ENCODE results near the gene MCF2.
"Not testable (repeated sequence)": the region's sequence is repeated elsewhere in the genome, so short reads cannot be mapped to it uniquely, and the experiment has no call there.

Gene MCF2

GRCh38 chrX:139692908-139693307 is 15.1 kb downstream of the MCF2 start:
- Histone ChIP-seq H3K27ac (ENCODE audit: low read depth, low read length) (no peak overlapping the region), H3K36me3 (ENCODE audit: control insufficient read depth, insufficient read depth, low read length) (no peaks in the 10 kb centered on the region), H3K9ac (ENCODE audit: low read length) (no peak overlapping the region), H3K27me3 (ENCODE audit: control insufficient read depth, insufficient read depth, low read length) (peaks cover 11% of the 10 kb centered on the region), H3K4me3 (ENCODE audit: low read length) (peak overlapping the region; percentile 38), H3K4me1 (ENCODE audit: control insufficient read depth, insufficient read depth, low read length) (no peaks in the 10 kb centered on the region)

GRCh38 chrX:139692506-139692849 is 15.5 kb downstream of the MCF2 start:
- Histone ChIP-seq H3K4me1 (ENCODE audit: control insufficient read depth, insufficient read depth, low read length) (no peaks in the 10 kb centered on the region), H3K36me3 (ENCODE audit: control insufficient read depth, insufficient read depth, low read length) (no peaks in the 10 kb centered on the region), H3K4me3 (ENCODE audit: low read length) (peak overlapping the region; percentile 38), H3K27me3 (ENCODE audit: control insufficient read depth, insufficient read depth, low read length) (peaks cover 11% of the 10 kb centered on the region), H3K9ac (ENCODE audit: low read length) (no peak overlapping the region), H3K27ac (ENCODE audit: low read depth, low read length) (no peak overlapping the region)

- H3K27ac ChIP-seq (ENCODE audit: low read depth, low read length), result no peak overlapping the region
- no peaks in the 10 kb centered on the region for H3K36me3 ChIP-seq (ENCODE audit: control insufficient read depth, insufficient read depth, low read length)
- peaks cover 11% of the 10 kb centered on the region for H3K27me3 ChIP-seq (ENCODE audit: control insufficient read depth, insufficient read depth, low read length)
- no peak overlapping the region for H3K9ac ChIP-seq (ENCODE audit: low read length)
- no peaks in the 10 kb centered on the region for H3K4me1 ChIP-seq (ENCODE audit: control insufficient read depth, insufficient read depth, low read length)
- peak overlapping the region; percentile 38 for H3K4me3 ChIP-seq (ENCODE audit: low read length)
Observed at GRCh38 chrX:139691843-139692505, 16.0 kb downstream of the MCF2 start.

- Histone ChIP-seq H3K36me3 (ENCODE audit: control insufficient read depth, insufficient read depth, low read length) (no peaks in the 10 kb centered on the region), H3K4me3 (ENCODE audit: low read length) (no peak overlapping the region), H3K27me3 (ENCODE audit: control insufficient read depth, insufficient read depth, low read length) (peaks cover 11% of the 10 kb centered on the region), H3K4me1 (ENCODE audit: control insufficient read depth, insufficient read depth, low read length) (no peaks in the 10 kb centered on the region), H3K9ac (ENCODE audit: low read length) (no peak overlapping the region), H3K27ac (ENCODE audit: low read depth, low read length) (no peak overlapping the region)
Observed at GRCh38 chrX:139691493-139691842, 16.5 kb downstream of the MCF2 start.

GRCh38 chrX:139685175-139685574 is 22.8 kb downstream of the MCF2 start:
- not testable (repeated sequence) for H3K27me3 ChIP-seq (ENCODE audit: control insufficient read depth, insufficient read depth, low read length); H3K9ac ChIP-seq (ENCODE audit: low read length); H3K27ac ChIP-seq (ENCODE audit: low read depth, low read length); H3K4me3 ChIP-seq (ENCODE audit: low read length); H3K4me1 ChIP-seq (ENCODE audit: control insufficient read depth, insufficient read depth, low read length); H3K36me3 ChIP-seq (ENCODE audit: control insufficient read depth, insufficient read depth, low read length)

GRCh38 chrX:139680356-139680755 is 27.6 kb downstream of the MCF2 start:
- no peaks in the 10 kb centered on the region for H3K4me1 ChIP-seq (ENCODE audit: control insufficient read depth, insufficient read depth, low read length)
- no peak overlapping the region for H3K27ac ChIP-seq (ENCODE audit: low read depth, low read length)
- H3K36me3 ChIP-seq (ENCODE audit: control insufficient read depth, insufficient read depth, low read length), result no peaks in the 10 kb centered on the region
- no peak overlapping the region for H3K4me3 ChIP-seq (ENCODE audit: low read length)
- H3K9ac ChIP-seq (ENCODE audit: low read length), result no peak overlapping the region
- H3K27me3 ChIP-seq (ENCODE audit: control insufficient read depth, insufficient read depth, low read length), result no peaks in the 10 kb centered on the region

- H3K9ac ChIP-seq (ENCODE audit: low read length), result no peak overlapping the region
- no peak overlapping the region for H3K4me3 ChIP-seq (ENCODE audit: low read length)
- H3K27ac ChIP-seq (ENCODE audit: low read depth, low read length), result no peak overlapping the region
- no peaks in the 10 kb centered on the region for H3K36me3 ChIP-seq (ENCODE audit: control insufficient read depth, insufficient read depth, low read length)
- H3K27me3 ChIP-seq (ENCODE audit: control insufficient read depth, insufficient read depth, low read length), result no peaks in the 10 kb centered on the region
- H3K4me1 ChIP-seq (ENCODE audit: control insufficient read depth, insufficient read depth, low read length), result no peaks in the 10 kb centered on the region
Observed at GRCh38 chrX:139647597-139647996, 60.4 kb downstream of the MCF2 start.

GRCh38 chrX:139642241-139642927 is 65.6 kb downstream of the MCF2 start:
- Histone ChIP-seq H3K36me3 (ENCODE audit: control insufficient read depth, insufficient read depth, low read length) (no peaks in the 10 kb centered on the region), H3K27ac (ENCODE audit: low read depth, low read length) (no peak overlapping the region), H3K9ac (ENCODE audit: low read length) (no peak overlapping the region), H3K4me1 (ENCODE audit: control insufficient read depth, insufficient read depth, low read length) (no peaks in the 10 kb centered on the region), H3K4me3 (ENCODE audit: low read length) (no peak overlapping the region), H3K27me3 (ENCODE audit: control insufficient read depth, insufficient read depth, low read length) (no peaks in the 10 kb centered on the region)

- Histone ChIP-seq H3K4me1 (ENCODE audit: control insufficient read depth, insufficient read depth, low read length) (no peaks in the 10 kb centered on the region), H3K27me3 (ENCODE audit: control insufficient read depth, insufficient read depth, low read length) (no peaks in the 10 kb centered on the region), H3K27ac (ENCODE audit: low read depth, low read length) (no peak overlapping the region)
Observed at GRCh38 chrX:139640259-139640658, 67.7 kb downstream of the MCF2 start.

GRCh38 chrX:139639253-139639652 is 68.7 kb downstream of the MCF2 start:
- Histone ChIP-seq H3K9ac (ENCODE audit: low read length) (no peak overlapping the region), H3K27me3 (ENCODE audit: control insufficient read depth, insufficient read depth, low read length) (no peaks in the 10 kb centered on the region), H3K27ac (ENCODE audit: low read depth, low read length) (no peak overlapping the region), H3K4me3 (ENCODE audit: low read length) (no peak overlapping the region), H3K36me3 (ENCODE audit: control insufficient read depth, insufficient read depth, low read length) (no peaks in the 10 kb centered on the region), H3K4me1 (ENCODE audit: control insufficient read depth, insufficient read depth, low read length) (no peaks in the 10 kb centered on the region)

More at GRCh38 chrX:139640259-139640658, 67.7 kb downstream of the MCF2 start:
- H3K4me3 ChIP-seq (ENCODE audit: low read length), result no peak overlapping the region
- no peak overlapping the region for H3K9ac ChIP-seq (ENCODE audit: low read length)
- H3K36me3 ChIP-seq (ENCODE audit: control insufficient read depth, insufficient read depth, low read length), result no peaks in the 10 kb centered on the region

GRCh38 chrX:139600105-139600504 is 107.9 kb downstream of the MCF2 start:
- H3K4me3 ChIP-seq (ENCODE audit: low read length), result no peak overlapping the region
- H3K4me1 ChIP-seq (ENCODE audit: control insufficient read depth, insufficient read depth, low read length), result no peaks in the 10 kb centered on the region
- H3K27me3 ChIP-seq (ENCODE audit: control insufficient read depth, insufficient read depth, low read length), result no peaks in the 10 kb centered on the region
- H3K27ac ChIP-seq (ENCODE audit: low read depth, low read length), result no peak overlapping the region
- no peak overlapping the region for H3K9ac ChIP-seq (ENCODE audit: low read length)
- H3K36me3 ChIP-seq (ENCODE audit: control insufficient read depth, insufficient read depth, low read length), result no peaks in the 10 kb centered on the region

- no peak overlapping the region for H3K4me3 ChIP-seq (ENCODE audit: low read length)
- H3K27ac ChIP-seq (ENCODE audit: low read depth, low read length), result no peak overlapping the region
- H3K27me3 ChIP-seq (ENCODE audit: control insufficient read depth, insufficient read depth, low read length), result no peaks in the 10 kb centered on the region
- no peaks in the 10 kb centered on the region for H3K36me3 ChIP-seq (ENCODE audit: control insufficient read depth, insufficient read depth, low read length)
- no peak overlapping the region for H3K9ac ChIP-seq (ENCODE audit: low read length)
- H3K4me1 ChIP-seq (ENCODE audit: control insufficient read depth, insufficient read depth, low read length), result no peaks in the 10 kb centered on the region
Observed at GRCh38 chrX:139596068-139596467, 111.9 kb downstream of the MCF2 start.

GRCh38 chrX:139585613-139586012 is 122.4 kb downstream of the MCF2 start:
- Histone ChIP-seq H3K27me3 (ENCODE audit: control insufficient read depth, insufficient read depth, low read length) (no peaks in the 10 kb centered on the region), H3K4me3 (ENCODE audit: low read length) (no peak overlapping the region), H3K9ac (ENCODE audit: low read length) (no peak overlapping the region)

More at GRCh38 chrX:139585613-139586012, 122.4 kb downstream of the MCF2 start:
- Histone ChIP-seq H3K27ac (ENCODE audit: low read depth, low read length) (no peak overlapping the region), H3K36me3 (ENCODE audit: control insufficient read depth, insufficient read depth, low read length) (no peaks in the 10 kb centered on the region), H3K4me1 (ENCODE audit: control insufficient read depth, insufficient read depth, low read length) (no peaks in the 10 kb centered on the region)

All from rectal smooth muscle tissue (tissue), 1 donor.